OCI-LY3 (cell line): Measurements from ENCODE around the gene MYO3A.

Source experiments
- H2AFZ ChIP-seq: fragments of 200-600, 300-600 bp; shearing (Covaris generic); 2 replicates; pipeline ENCODE4 v1.6.0; 2014; ENCODE audit warnings: antibody characterized with exemption, low read depth, low read length
- H3K27ac ChIP-seq: fragments of 200-600, 300-600 bp; sonication (generic); 2 replicates; pipeline ENCODE4 v1.5.1; 2014; ENCODE audit warnings: mild to moderate bottlenecking, low read length, moderate library complexity, mixed read lengths
- H3K27me3 ChIP-seq: fragments of 200-600, 300-600 bp; sonication (generic); 2 replicates; pipeline ENCODE4 v1.6.1; 2014; ENCODE audit warnings: low read depth, low read length, mixed read lengths
- H3K36me3 ChIP-seq: fragments of 200-600, 300-600 bp; sonication (generic); replicated peaks from 2 replicates; pipeline ENCODE3; 2014; ENCODE audit warnings: low read depth, low read length, mixed read lengths
- H3K4me1 ChIP-seq: fragments of 300-600, 200-600 bp; sonication (generic); 2 replicates; pipeline ENCODE4 v1.6.1; 2014; ENCODE audit warnings: low read length, mixed read lengths
- H3K4me2 ChIP-seq: fragments of 200-600, 300-600 bp; sonication (generic); 2 replicates; pipeline ENCODE4 v1.6.1; 2014; ENCODE audit warnings: low read length, mixed read lengths
- H3K4me3 ChIP-seq: fragments of 300-600, 200-600 bp; sonication (generic); 2 replicates; pipeline ENCODE4 v1.5.1; 2014; ENCODE audit warnings: antibody characterized with exemption, mild to moderate bottlenecking, low read length, moderate library complexity
- H3K79me2 ChIP-seq: fragments of 300-600, 200-600 bp; shearing (Covaris generic); 2 replicates; pipeline ENCODE4 v1.6.1; 2014; ENCODE audit warnings: mild to moderate bottlenecking, low read length, mixed read lengths
- H3K9ac ChIP-seq: fragments of 300-600, 200-600 bp; shearing (Covaris generic); 2 replicates; pipeline ENCODE4 v1.6.0; 2014; ENCODE audit warnings: mild to moderate bottlenecking, low read length, moderate library complexity
- H3K9me3 ChIP-seq: fragments of 200-600, 300-600 bp; shearing (Covaris generic); 2 replicates; pipeline ENCODE4 v1.6.1; 2014; ENCODE audit warnings: low read length, mixed read lengths; ENCODE audit not compliant: insufficient read depth
- H4K20me1 ChIP-seq: fragments of 200-600, 300-600 bp; sonication (generic); 2 replicates; pipeline ENCODE4 v1.6.1; 2016; ENCODE audit warnings: low read length, mixed read lengths; ENCODE audit not compliant: insufficient read depth
- CTCF ChIP-seq: fragments of 200-600, 300-600 bp; sonication (generic); IDR thresholded peaks from 2 replicates; pipeline ENCODE4 v1.5.1; 2014; ENCODE audit warnings: antibody characterized with exemption, low read length, low read depth
- EZH2phosphoT487 ChIP-seq: fragments of 200-600 bp; shearing (Covaris generic); IDR thresholded peaks from 2 replicates; pipeline ENCODE4 v1.6.1; 2018; ENCODE audit warnings: antibody characterized with exemption, mixed run types, low read depth

MYO3A gene

GRCh38 chr10:25938405-25938804 lies 4.4 kb downstream of the MYO3A start:
- H3K9me3 ChIP-seq: no peaks in the 10 kb centered on the region
- no peak overlapping the region for H3K27ac ChIP-seq
- H2AFZ ChIP-seq: no peak overlapping the region
- no peaks in the 10 kb centered on the region for H3K36me3 ChIP-seq
- TF ChIP-seq EZH2phosphoT487: no peak
- no peak for TF ChIP-seq CTCF
- peaks cover 23% of the 10 kb centered on the region for H3K27me3 ChIP-seq
- no peak overlapping the region for H3K4me2 ChIP-seq
- no peak overlapping the region for H3K4me3 ChIP-seq
- no peak overlapping the region for H3K9ac ChIP-seq
- no peaks in the 10 kb centered on the region for H3K4me1 ChIP-seq
- H3K79me2 ChIP-seq: no peaks in the 10 kb centered on the region
- no peaks in the 10 kb centered on the region for H4K20me1 ChIP-seq

GRCh38 chr10:25944771-25945170 lies 10.7 kb downstream of the MYO3A start:
- no peaks in the 10 kb centered on the region for H3K36me3 ChIP-seq
- no peak overlapping the region for H3K9ac ChIP-seq
- no peak overlapping the region for H3K4me3 ChIP-seq
- no peaks in the 10 kb centered on the region for H3K9me3 ChIP-seq
- TF ChIP-seq EZH2phosphoT487 (no peak), CTCF (no peak)
- H3K4me2 ChIP-seq: no peak overlapping the region
- peaks cover 5% of the 10 kb centered on the region; the same call in 1 of the 2 replicates for H3K27me3 ChIP-seq
- H3K4me1 ChIP-seq: peaks cover 11% of the 10 kb centered on the region
- H3K79me2 ChIP-seq: no peaks in the 10 kb centered on the region
- H3K27ac ChIP-seq: no peak overlapping the region
- no peaks in the 10 kb centered on the region for H4K20me1 ChIP-seq
- no peak overlapping the region for H2AFZ ChIP-seq

GRCh38 chr10:25952857-25953256 lies 18.8 kb downstream of the MYO3A start:
- no peak overlapping the region for H3K4me2 ChIP-seq
- no peak overlapping the region for H3K4me3 ChIP-seq
- no peaks in the 10 kb centered on the region for H3K9me3 ChIP-seq
- no peaks in the 10 kb centered on the region for H3K79me2 ChIP-seq
- H3K9ac ChIP-seq: no peak overlapping the region
- no peaks in the 10 kb centered on the region for H3K36me3 ChIP-seq
- no peak overlapping the region for H3K27ac ChIP-seq
- TF ChIP-seq EZH2phosphoT487 (no peak), CTCF (no peak)
- H2AFZ ChIP-seq: no peak overlapping the region
- H4K20me1 ChIP-seq: no peaks in the 10 kb centered on the region
- H3K27me3 ChIP-seq: no peaks in the 10 kb centered on the region
- H3K4me1 ChIP-seq: no peaks in the 10 kb centered on the region

- TF ChIP-seq CTCF (no peak), EZH2phosphoT487 (no peak)
- Histone ChIP-seq H3K27ac (no peak overlapping the region), H3K36me3 (no peaks in the 10 kb centered on the region), H3K4me3 (no peak overlapping the region), H2AFZ (no peak overlapping the region), H3K27me3 (no peaks in the 10 kb centered on the region), H3K9ac (no peak overlapping the region), H3K79me2 (no peaks in the 10 kb centered on the region), H3K4me2 (no peak overlapping the region), H4K20me1 (no peaks in the 10 kb centered on the region), H3K9me3 (no peaks in the 10 kb centered on the region), H3K4me1 (no peaks in the 10 kb centered on the region)
These were observed 20.8 kb downstream of the MYO3A start for GRCh38 chr10:25954851-25955250.
